Naive thymus-derived CD4-positive, alpha-beta T cell (primary cell): ENCODE measurements around the gene FOXO1. TPM values are rescaled to one million over a fixed set of nuclear protein-coding genes. Genes with fewer than 3 reads are reported as not detected.

Source experiments
- ATAC-seq: fragments of 150-1000 bp; cut with Tn5 transposase; 2 replicates; pipeline ENCODE4 v1.10.0; 2021; ENCODE audit warnings: mild to moderate bottlenecking, moderate library complexity
- CTCF ChIA-PET: fragments of 350-600 bp; sonication (Branson Sonifier 250); formaldehyde crosslinking; loops from one replicate; lab custom pipeline; 2021; ENCODE audit warnings: antibody characterized with exemption; lab: Charles Lee
- POLR2A ChIA-PET: fragments of 350-600 bp; sonication (Branson Sonifier 250); formaldehyde crosslinking; loops from one replicate; lab custom pipeline; 2021; ENCODE audit warnings: antibody characterized with exemption, inconsistent platforms; lab: Charles Lee
- DNase-seq, 9 donors: peaks; one replicate each; pipeline versions ENCODE4 v3.0.0 to v3.0.0-alpha.2; 2020 to 2022; ENCODE audit warnings: mixed read lengths in 1 of 9
- H3K27ac ChIP-seq: one replicate; pipeline ENCODE4 v1.7.0; 2013; ENCODE audit warnings: mild to moderate bottlenecking, low read depth, low read length, moderate library complexity
- H3K27me3 ChIP-seq, 2 donors: one replicate each; pipeline ENCODE4 v1.7.0; 2013; ENCODE audit warnings: low read length in 2 of 2, mild to moderate bottlenecking in 2 of 2, moderate library complexity in 2 of 2; ENCODE audit not compliant: control insufficient read depth in 2 of 2, insufficient read depth in 2 of 2
- H3K36me3 ChIP-seq, 3 experiments: 1 replicate in 2 of 3; 2 replicates in 1 of 3; pipeline ENCODE4 v1.7.0; 2013; ENCODE audit warnings: low read length in 3 of 3, mild to moderate bottlenecking in 3 of 3, moderate library complexity in 1 of 3; ENCODE audit not compliant: insufficient read depth in 3 of 3, control insufficient read depth in 2 of 3
- H3K4me1 ChIP-seq, 2 donors: one replicate each; pipeline ENCODE4 v1.7.0; 2013; ENCODE audit warnings: low read length in 2 of 2, mild to moderate bottlenecking in 2 of 2, moderate library complexity in 1 of 2; ENCODE audit not compliant: control insufficient read depth in 2 of 2, insufficient read depth in 2 of 2
- H3K4me3 ChIP-seq: 2 replicates; pipeline ENCODE4 v1.7.0; 2013; ENCODE audit warnings: mild to moderate bottlenecking, low read length
- H3K9me3 ChIP-seq, 3 experiments: 1 replicate in 2 of 3; 2 replicates in 1 of 3; pipeline ENCODE4 v1.7.0; 2013; ENCODE audit warnings: low read length in 3 of 3; ENCODE audit not compliant: control insufficient read depth in 2 of 3
- H3K27ac Mint-ChIP-seq, 9 donors: one replicate each; pipeline ENCODE4 v1.8.0; 2020 to 2022; ENCODE audit warnings: mixed read lengths in 9 of 9, mild to moderate bottlenecking in 8 of 9, moderate library complexity in 5 of 9, inconsistent platforms in 2 of 9
- H3K27me3 Mint-ChIP-seq, 5 donors: one replicate each; pipeline ENCODE4 v1.8.0; 2021 to 2022; ENCODE audit warnings: mixed read lengths in 5 of 5, mild to moderate bottlenecking in 1 of 5
- H3K36me3 Mint-ChIP-seq, 5 donors: one replicate each; pipeline ENCODE4 v1.8.0; 2020 to 2022; ENCODE audit warnings: mixed read lengths in 5 of 5, mild to moderate bottlenecking in 3 of 5, inconsistent platforms in 1 of 5
- H3K4me1 Mint-ChIP-seq, 7 donors: one replicate each; pipeline ENCODE4 v1.8.0; 2020 to 2022; ENCODE audit warnings: mixed read lengths in 7 of 7, mild to moderate bottlenecking in 3 of 7, inconsistent platforms in 1 of 7
- H3K4me3 Mint-ChIP-seq, 10 donors: one replicate each; pipeline ENCODE4 v1.8.0; 2020 to 2022; ENCODE audit warnings: mild to moderate bottlenecking in 10 of 10, mixed read lengths in 10 of 10, moderate library complexity in 6 of 10, inconsistent platforms in 2 of 10
- H3K9me3 Mint-ChIP-seq, 11 donors: one replicate each; pipeline ENCODE4 v1.8.0; 2020 to 2022; ENCODE audit warnings: mixed read lengths in 11 of 11, mild to moderate bottlenecking in 4 of 11, inconsistent platforms in 1 of 11, moderate library complexity in 1 of 11
- intact Hi-C, 2 donors: fragments of 100-400 bp; cut with micrococcal nuclease; formaldehyde crosslinking; loops; one replicate each; pipeline ENCODE4 v1.15.1; 2023
- polyA plus RNA-seq, 2 donors: library from polyadenylated mRNA; unstranded; fragments of 300-500 nt; fragmentation: Illumina TruSeq; gene quantifications; one replicate each; pipeline ENCODE4 v1.2.3, GENCODE V29; 2021
- total RNA-seq, 6 experiments: library from RNA in 5 of 6; stranded (reverse) in 5 of 6; gene quantifications; 1 replicate in 5 of 6; 2 replicates in 1 of 6; pipeline ENCODE4 v1.2.3 and lab custom pipeline; 2021 to 2026

The FOXO1 gene
- total and polyA plus RNA-seq, 7 experiments from 2014 or later = 36.4 to 97.6 (median 72.5) TPM

DNA sequence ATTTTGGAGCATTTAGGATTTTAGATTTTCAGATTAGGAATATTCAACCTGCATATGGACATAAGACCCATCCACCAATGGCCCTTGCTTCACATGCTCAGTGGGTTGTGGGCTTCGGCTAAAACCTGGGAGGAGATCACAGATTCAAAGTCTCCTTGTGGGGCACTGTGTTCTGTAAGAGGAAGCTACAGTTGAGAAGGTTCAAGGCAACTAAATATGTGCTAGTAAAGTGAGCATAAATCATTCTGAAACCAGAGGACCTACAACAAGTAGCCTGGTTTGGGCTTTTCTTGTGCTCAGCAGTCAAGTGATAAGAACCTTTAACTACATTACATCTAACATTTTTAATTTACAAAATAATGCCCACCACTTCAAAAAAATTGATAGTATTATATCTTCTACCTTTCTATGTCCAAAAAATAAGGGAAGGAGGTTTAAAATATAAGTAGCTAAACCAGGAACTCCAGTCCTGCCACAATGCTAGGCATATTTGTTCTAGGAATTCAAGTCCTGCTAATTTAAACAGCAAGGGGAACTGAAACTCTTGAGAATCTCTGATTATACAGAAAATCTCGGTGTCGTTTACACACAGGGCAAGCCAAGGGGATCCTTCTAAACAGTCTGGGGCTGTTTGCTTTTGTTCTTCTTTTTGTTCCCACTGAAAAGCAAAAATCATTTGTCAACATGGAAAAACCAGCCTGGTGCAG, 36.6 kb downstream of the FOXO1 start:
- intact Hi-C loops = loop anchor here (1.0 to 2.0 kb wide), 2 partner anchors 7 to 17 kb away; no protein-coding TSS in a partner anchor
- POLR2A ChIA-PET = interaction anchor here (0.6 to 1.4 kb wide), 4 partner anchors 14 to 145 kb away, joined by 3 to 5 read pairs (median 4); no protein-coding TSS in a partner anchor
- no peaks in the 10 kb centered on the region for H3K27me3 ChIP-seq

DNA sequence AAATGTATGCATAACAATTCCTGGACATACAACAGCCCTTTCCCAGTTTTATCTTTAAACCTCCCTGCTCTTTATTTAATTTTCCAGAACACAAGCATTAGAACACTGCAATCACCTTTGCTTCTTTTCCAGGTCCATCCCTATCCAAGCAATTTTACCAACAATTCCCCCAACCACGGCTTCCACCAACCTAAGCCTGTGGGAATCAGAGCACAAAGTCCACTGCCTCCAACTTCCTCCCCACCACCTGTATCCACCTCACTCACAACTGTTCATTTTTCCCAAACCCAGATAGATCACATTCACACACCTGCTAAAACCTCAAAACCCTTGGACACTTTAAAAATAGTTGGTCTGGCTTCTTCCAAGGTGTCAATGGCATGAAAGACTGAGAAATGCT, 39.5 kb downstream of the FOXO1 start:
- H3K4me3 Mint-ChIP-seq = peak overlapping the region in 9 of 10 donors; percentile 2 to 80 (median 54)
- no peak overlapping the region for H3K27ac ChIP-seq

More for the DNA sequence above, 36.6 kb downstream of the FOXO1 start:
- CTCF ChIA-PET = interaction anchor here (1.2 kb wide), 1 partner anchor 53 kb away, joined by 3 read pairs; no protein-coding TSS in a partner anchor
- Histone ChIP-seq H3K9me3 (no peaks in the 10 kb centered on the region), H3K27ac (peak overlapping the region; percentile 6), H3K4me1 (peaks cover 31 to 61% of the 10 kb centered on the region in 2 donors), H3K4me3 (no peak overlapping the region), H3K36me3 (peaks cover 0 to 3% (median 0%) of the 10 kb centered on the region in 3 experiments)
- H3K27me3 Mint-ChIP-seq = no peaks in the 10 kb centered on the region
- peaks cover 0 to 3% (median 0%) of the 10 kb centered on the region in 11 donors for H3K9me3 Mint-ChIP-seq
- DNase-seq = no peak
- peak overlapping the region in 9 of 10 donors; percentile 12 to 80 (median 44) for H3K4me3 Mint-ChIP-seq
- peaks cover 45 to 100% (median 93%) of the 10 kb centered on the region in 7 donors for H3K4me1 Mint-ChIP-seq
- H3K36me3 Mint-ChIP-seq = peaks cover 7 to 31% (median 12%) of the 10 kb centered on the region in 5 donors
- H3K27ac Mint-ChIP-seq = peak overlapping the region; percentile 36 to 83 (median 79)
- no peak for ATAC-seq

DNA sequence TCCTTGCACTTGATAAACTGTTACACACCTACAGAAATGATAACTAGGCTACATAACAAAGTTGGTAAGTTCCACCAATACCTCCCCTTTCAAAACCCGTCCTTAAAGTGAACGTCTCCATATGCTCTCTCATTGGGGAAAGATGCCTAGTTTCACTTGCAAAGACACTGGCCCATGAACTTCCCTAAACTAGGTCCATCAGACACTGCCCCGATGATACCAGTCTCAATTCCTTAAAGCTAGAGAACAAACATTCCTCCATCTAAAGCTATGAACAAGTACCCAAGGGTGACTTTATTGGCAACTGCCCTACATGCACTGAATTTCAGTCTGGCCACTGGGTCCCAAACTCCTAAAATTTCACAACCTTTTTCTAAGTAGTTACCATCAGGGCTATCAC, 39.9 kb downstream of the FOXO1 start:
- peak overlapping the region in 9 of 10 donors; percentile 16 to 80 (median 54) for H3K4me3 Mint-ChIP-seq
- CTCF ChIA-PET = no interaction called here

More for the DNA sequence above, 39.5 kb downstream of the FOXO1 start:
- ChIA-PET CTCF (no interaction called here), POLR2A (no interaction called here)
- Histone ChIP-seq H3K27me3 (no peaks in the 10 kb centered on the region), H3K9me3 (no peaks in the 10 kb centered on the region), H3K4me3 (no peak overlapping the region), H3K4me1 (peaks cover 39 to 66% of the 10 kb centered on the region in 2 donors), H3K36me3 (peaks cover 0 to 3% (median 0%) of the 10 kb centered on the region in 3 experiments)
- Mint-ChIP-seq H3K9me3 (peaks cover 0 to 3% (median 0%) of the 10 kb centered on the region in 11 donors), H3K27ac (peak overlapping the region in 7 of 9 donors; percentile 12 to 82 (median 58)), H3K36me3 (peaks cover 7 to 24% (median 12%) of the 10 kb centered on the region in 5 donors), H3K4me1 (peaks cover 51 to 100% (median 94%) of the 10 kb centered on the region in 7 donors), H3K27me3 (no peaks in the 10 kb centered on the region)
- intact Hi-C loops = no loop called here
- no peak for DNase-seq
- ATAC-seq = no peak

DNA sequence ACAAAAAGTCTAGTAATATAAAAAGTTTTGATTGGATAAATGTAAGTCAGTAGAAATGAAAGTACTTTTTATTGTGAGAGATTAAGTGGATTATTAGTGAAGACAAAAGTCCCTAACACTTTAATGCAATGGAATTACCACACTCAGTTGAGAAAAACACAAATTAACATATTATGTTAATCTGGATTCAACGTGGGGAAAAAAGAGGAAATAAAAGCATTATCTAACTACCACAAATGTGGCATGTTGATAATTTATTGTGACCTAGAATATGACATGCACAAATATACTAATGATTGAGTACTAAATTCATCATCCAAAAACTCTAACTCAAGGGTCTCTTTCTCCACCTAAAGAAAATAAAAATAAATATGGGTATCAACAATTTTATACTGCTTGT, 41.5 kb downstream of the FOXO1 start:
- Histone ChIP-seq H3K36me3 (peaks cover 0 to 3% (median 0%) of the 10 kb centered on the region in 3 experiments), H3K9me3 (no peaks in the 10 kb centered on the region), H3K27me3 (no peaks in the 10 kb centered on the region), H3K27ac (peak overlapping the region; percentile 37), H3K4me1 (peaks cover 23 to 62% of the 10 kb centered on the region in 2 donors), H3K4me3 (no peak overlapping the region)
- ChIA-PET POLR2A (interaction anchor here (1.0 kb wide), 1 partner anchor 13 kb away, joined by 7 read pairs; no protein-coding TSS in a partner anchor), CTCF (interaction anchor here (0.7 kb wide), 1 partner anchor 313 kb away, joined by 3 read pairs; no protein-coding TSS in a partner anchor)
- peaks cover 7 to 26% (median 12%) of the 10 kb centered on the region in 5 donors for H3K36me3 Mint-ChIP-seq
- intact Hi-C loops = loop anchor here in 1 of 2 donors (1.0 to 2.0 kb wide), 3 partner anchors 8 to 40 kb away; no protein-coding TSS in a partner anchor
- ATAC-seq (no peak), DNase-seq (no peak)
- H3K9me3 Mint-ChIP-seq = peaks cover 0 to 3% (median 0%) of the 10 kb centered on the region in 11 donors
- H3K4me1 Mint-ChIP-seq = peaks cover 54 to 100% (median 92%) of the 10 kb centered on the region in 7 donors
- peak overlapping the region in 7 of 10 donors; percentile 11 to 74 (median 63) for H3K4me3 Mint-ChIP-seq
- peak overlapping the region in 8 of 9 donors; percentile 32 to 88 (median 62) for H3K27ac Mint-ChIP-seq
- H3K27me3 Mint-ChIP-seq = no peaks in the 10 kb centered on the region

More for the DNA sequence above, 39.9 kb downstream of the FOXO1 start:
- POLR2A ChIA-PET = no interaction called here
- Mint-ChIP-seq H3K27me3 (no peaks in the 10 kb centered on the region), H3K9me3 (peaks cover 0 to 3% (median 0%) of the 10 kb centered on the region in 11 donors), H3K36me3 (peaks cover 7 to 22% (median 12%) of the 10 kb centered on the region in 5 donors), H3K4me1 (peaks cover 49 to 100% (median 94%) of the 10 kb centered on the region in 7 donors), H3K27ac (peak overlapping the region in 8 of 9 donors; percentile 15 to 82 (median 56))
- ATAC-seq = peak; percentile 47
- Histone ChIP-seq H3K36me3 (peaks cover 0 to 3% (median 0%) of the 10 kb centered on the region in 3 experiments), H3K27ac (peak overlapping the region; percentile 7), H3K4me1 (peaks cover 34 to 65% of the 10 kb centered on the region in 2 donors), H3K4me3 (no peak overlapping the region), H3K27me3 (no peaks in the 10 kb centered on the region), H3K9me3 (no peaks in the 10 kb centered on the region)
- intact Hi-C loops = no loop called here
- DNase-seq = no peak

DNA sequence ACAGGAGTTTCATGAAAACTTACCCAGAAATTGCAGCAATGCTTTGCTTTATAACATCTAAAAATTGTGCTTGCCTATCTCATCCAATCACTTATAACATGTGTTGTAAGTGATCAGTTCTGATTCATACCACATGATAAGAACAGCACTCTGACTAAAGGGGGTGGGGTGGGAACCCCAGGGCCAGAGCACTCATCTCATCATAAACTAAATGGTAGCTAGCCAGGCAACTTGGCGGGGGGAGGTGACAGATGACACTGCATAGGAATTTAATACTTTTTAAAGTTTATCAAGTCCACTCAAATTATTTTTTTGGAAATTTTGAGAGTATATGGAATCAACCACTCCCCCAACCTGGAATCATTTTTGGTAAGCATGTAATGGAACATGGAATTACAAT, 42.1 kb downstream of the FOXO1 start:
- H3K4me3 ChIP-seq = no peak overlapping the region
- no peaks in the 10 kb centered on the region for H3K27me3 Mint-ChIP-seq
- peaks cover 25 to 61% of the 10 kb centered on the region in 2 donors for H3K4me1 ChIP-seq
- peaks cover 59 to 100% (median 92%) of the 10 kb centered on the region in 7 donors for H3K4me1 Mint-ChIP-seq
- peak overlapping the region in 9 of 10 donors; percentile 39 to 74 (median 53) for H3K4me3 Mint-ChIP-seq
- H3K27ac Mint-ChIP-seq = peak overlapping the region in 8 of 9 donors; percentile 33 to 88 (median 64)
- H3K9me3 ChIP-seq = no peaks in the 10 kb centered on the region
- no peaks in the 10 kb centered on the region for H3K27me3 ChIP-seq
- ChIA-PET POLR2A (interaction anchor here (1.0 kb wide), 1 partner anchor 14 kb away, joined by 7 read pairs; no protein-coding TSS in a partner anchor), CTCF (no interaction called here)
- peak overlapping the region; percentile 37 for H3K27ac ChIP-seq
- DNase-seq (peak in 1 of 9 donors; percentile 52), ATAC-seq (peak; percentile 43)
- intact Hi-C loops = loop anchor here in 1 of 2 donors (2.0 kb wide), 1 partner anchor 40 kb away; no protein-coding TSS in a partner anchor
- H3K36me3 ChIP-seq = no peaks in the 10 kb centered on the region
- H3K9me3 Mint-ChIP-seq = peaks cover 0 to 3% (median 0%) of the 10 kb centered on the region in 11 donors
- peaks cover 7 to 31% (median 14%) of the 10 kb centered on the region in 5 donors for H3K36me3 Mint-ChIP-seq

DNA sequence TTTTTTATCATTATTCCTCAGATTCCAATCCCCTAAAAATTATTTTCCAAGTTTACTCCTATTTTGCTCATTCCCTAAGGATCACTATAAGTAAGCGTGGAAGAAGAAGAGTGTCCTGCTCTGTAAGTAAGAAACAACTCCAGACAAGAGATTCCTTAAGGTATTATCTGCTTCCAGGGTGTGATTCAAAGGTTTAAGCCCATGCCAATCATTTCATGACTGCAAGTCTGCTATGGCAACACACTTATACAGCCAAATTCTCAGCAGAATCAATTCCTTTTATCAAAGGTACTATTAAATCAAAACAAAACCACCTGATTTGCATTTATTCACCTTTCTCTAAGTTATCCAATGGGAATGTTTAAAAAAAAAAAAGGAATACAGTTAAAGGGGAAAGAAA, 43.7 kb downstream of the FOXO1 start:
- H3K9me3 Mint-ChIP-seq = no peaks in the 10 kb centered on the region
- CTCF ChIA-PET = interaction anchor here (1.5 kb wide), 1 partner anchor 45 kb away, joined by 4 read pairs; no protein-coding TSS in a partner anchor
- H3K27ac Mint-ChIP-seq = peak overlapping the region in 8 of 9 donors; percentile 63 to 89 (median 74)
- Histone ChIP-seq H3K4me3 (no peak overlapping the region), H3K36me3 (no peaks in the 10 kb centered on the region), H3K27me3 (no peaks in the 10 kb centered on the region), H3K9me3 (no peaks in the 10 kb centered on the region), H3K4me1 (peaks cover 30 to 67% of the 10 kb centered on the region in 2 donors), H3K27ac (no peak overlapping the region)
- H3K4me3 Mint-ChIP-seq = peak overlapping the region in 9 of 10 donors; percentile 5 to 73 (median 58)
- POLR2A ChIA-PET = interaction anchor here (0.8 to 0.9 kb wide), 2 partner anchors 9 to 320 kb away, joined by 3 read pairs; no protein-coding TSS in a partner anchor
- H3K27me3 Mint-ChIP-seq = no peaks in the 10 kb centered on the region
- H3K36me3 Mint-ChIP-seq = peaks cover 0 to 33% (median 9%) of the 10 kb centered on the region in 5 donors
- DNase-seq (no peak), ATAC-seq (no peak)
- peaks cover 65 to 100% (median 94%) of the 10 kb centered on the region in 7 donors for H3K4me1 Mint-ChIP-seq
- intact Hi-C loops = loop anchor here in 1 of 2 donors (1.0 kb wide), 1 partner anchor 9 kb away; no protein-coding TSS in a partner anchor
